Measurements from ENCODE around the gene MYD88. TPM values are rescaled to one million over a fixed set of nuclear protein-coding genes. Genes with fewer than 3 reads are reported as not detected.

MYD88 gene
- total RNA-seq, 1 donor from 2014 or later, result 47.3 TPM

- no peak overlapping the region for H3K4me3 ChIP-seq (ENCODE audit: low read depth, low read length)
- no peak for DNase-seq (ENCODE audit: low read depth)
- TF ChIP-seq, protein P1, sequence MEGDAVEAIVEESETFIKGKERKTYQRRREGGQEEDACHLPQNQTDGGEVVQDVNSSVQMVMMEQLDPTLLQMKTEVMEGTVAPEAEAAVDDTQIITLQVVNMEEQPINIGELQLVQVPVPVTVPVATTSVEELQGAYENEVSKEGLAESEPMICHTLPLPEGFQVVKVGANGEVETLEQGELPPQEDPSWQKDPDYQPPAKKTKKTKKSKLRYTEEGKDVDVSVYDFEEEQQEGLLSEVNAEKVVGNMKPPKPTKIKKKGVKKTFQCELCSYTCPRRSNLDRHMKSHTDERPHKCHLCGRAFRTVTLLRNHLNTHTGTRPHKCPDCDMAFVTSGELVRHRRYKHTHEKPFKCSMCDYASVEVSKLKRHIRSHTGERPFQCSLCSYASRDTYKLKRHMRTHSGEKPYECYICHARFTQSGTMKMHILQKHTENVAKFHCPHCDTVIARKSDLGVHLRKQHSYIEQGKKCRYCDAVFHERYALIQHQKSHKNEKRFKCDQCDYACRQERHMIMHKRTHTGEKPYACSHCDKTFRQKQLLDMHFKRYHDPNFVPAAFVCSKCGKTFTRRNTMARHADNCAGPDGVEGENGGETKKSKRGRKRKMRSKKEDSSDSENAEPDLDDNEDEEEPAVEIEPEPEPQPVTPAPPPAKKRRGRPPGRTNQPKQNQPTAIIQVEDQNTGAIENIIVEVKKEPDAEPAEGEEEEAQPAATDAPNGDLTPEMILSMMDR (conservative IDR thresholded peaks at IDR 0.05; ENCODE audit: low read depth, low read length), result no peak
These were observed 2.9 kb downstream of the MYD88 start for GRCh38 chr3:38141173-38141951.

DNA sequence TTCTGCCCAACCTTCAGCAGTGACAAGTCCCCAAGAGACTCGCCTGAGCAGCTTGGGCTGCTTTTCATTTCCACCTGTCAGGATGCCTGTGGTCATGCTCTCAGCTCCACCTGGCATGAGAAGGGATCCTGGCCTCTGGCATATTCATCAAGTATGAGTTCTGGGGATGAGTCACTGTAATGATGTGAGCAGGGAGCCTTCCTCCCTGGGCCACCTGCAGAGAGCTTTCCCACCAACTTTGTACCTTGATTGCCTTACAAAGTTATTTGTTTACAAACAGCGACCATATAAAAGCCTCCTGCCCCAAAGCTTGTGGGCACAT, 3.5 kb downstream of the MYD88 start:
- no peak for DNase-seq (ENCODE audit: low read depth)
- TF ChIP-seq, protein P1 (conservative IDR thresholded peaks at IDR 0.05; ENCODE audit: low read depth, low read length), result no peak
- H3K4me3 ChIP-seq (ENCODE audit: low read depth, low read length), result no peak overlapping the region

DNA sequence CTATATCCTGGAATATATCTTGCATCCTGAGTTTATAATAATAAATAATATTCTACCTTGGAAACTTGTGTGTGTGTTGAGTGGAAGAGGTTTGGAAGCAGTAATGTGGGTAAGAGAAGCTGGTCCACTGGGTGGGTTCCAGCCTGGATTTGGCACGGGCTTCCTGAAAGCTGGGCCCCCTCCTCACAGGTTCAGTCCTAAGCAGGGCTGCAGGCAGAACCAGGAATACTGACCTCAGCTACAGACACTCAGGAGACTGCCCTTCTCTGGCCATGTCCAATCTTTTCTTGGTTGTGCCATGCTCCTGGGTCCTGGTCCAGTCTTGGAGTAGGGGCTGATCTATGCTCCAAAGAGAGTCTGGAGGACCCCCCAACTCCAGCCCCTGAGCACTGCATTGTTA, 4.5 kb downstream of the MYD88 start:
- TF ChIP-seq, protein P1 (conservative IDR thresholded peaks at IDR 0.05; ENCODE audit: low read depth, low read length), result no peak
- no peak for DNase-seq (ENCODE audit: low read depth)
- H3K4me3 ChIP-seq (ENCODE audit: low read depth, low read length), result no peak overlapping the region

- H3K4me3 ChIP-seq (ENCODE audit: low read depth, low read length), result no peak overlapping the region
- TF ChIP-seq, protein P1 (conservative IDR thresholded peaks at IDR 0.05; ENCODE audit: low read depth, low read length), result no peak
- no peak for DNase-seq (ENCODE audit: low read depth)
These were observed 5.0 kb downstream of the MYD88 start for GRCh38 chr3:38143511-38143910.

DNA sequence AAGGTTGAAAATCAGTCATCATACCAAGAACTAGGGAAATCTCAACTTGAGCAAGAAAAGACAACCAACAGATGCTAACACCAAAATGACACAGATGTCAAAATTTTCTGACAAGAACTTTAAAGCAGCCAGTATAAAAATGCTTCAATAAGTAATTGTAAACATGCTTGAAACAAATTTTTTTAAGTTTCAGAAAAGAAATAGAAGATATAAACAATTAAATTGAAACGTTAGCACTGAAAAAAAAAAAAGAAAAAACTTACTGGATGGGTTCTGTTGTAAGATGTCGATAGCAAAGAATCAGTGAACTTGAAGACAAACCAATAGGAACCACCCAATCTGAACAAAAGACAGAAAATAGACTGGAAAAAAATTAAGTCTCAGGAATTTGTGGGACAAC, 8.0 kb downstream of the MYD88 start:
- TF ChIP-seq, protein P1 (conservative IDR thresholded peaks at IDR 0.05; ENCODE audit: low read depth, low read length), result no peak
- no peak for DNase-seq (ENCODE audit: low read depth)
- no peak overlapping the region for H3K4me3 ChIP-seq (ENCODE audit: low read depth, low read length)

- H3K4me3 ChIP-seq (ENCODE audit: low read depth, low read length), result no peak overlapping the region
- DNase-seq (ENCODE audit: low read depth), result no peak
- TF ChIP-seq, protein P1 (conservative IDR thresholded peaks at IDR 0.05; ENCODE audit: low read depth, low read length), result no peak
These were observed 9.0 kb downstream of the MYD88 start for GRCh38 chr3:38147421-38147820.

- no peak overlapping the region for H3K4me3 ChIP-seq (ENCODE audit: low read depth, low read length)
- TF ChIP-seq, protein P1 (conservative IDR thresholded peaks at IDR 0.05; ENCODE audit: low read depth, low read length), result no peak
- no peak for DNase-seq (ENCODE audit: low read depth)
These were observed 9.9 kb downstream of the MYD88 start for GRCh38 chr3:38148311-38148882.

Measured in epithelial cell of proximal tubule (primary cell).